Heart left ventricle (tissue), 13 donors: ENCODE data around the gene CD28.

Experiments used
- CTCF ChIP-seq, 12 donors: fragments of 200-600 bp; sonication (generic) in 4 of 12; IDR thresholded peaks; one replicate each; pipeline versions ENCODE4 v1.5.0 to v1.8.0; 2018 to 2022; ENCODE audit warnings: antibody characterized with exemption in 12 of 12, mild to moderate bottlenecking in 5 of 12
- POLR2A ChIP-seq, 2 donors: fragments of 450-650 bp; IDR thresholded peaks; one replicate each; pipeline ENCODE4 v1.6.1; 2017; ENCODE audit warnings: antibody characterized with exemption in 2 of 2, mild to moderate bottlenecking in 2 of 2, moderate library complexity in 2 of 2
- donor health status: ischemic (EF 13 %, LVEDD 7.1; RV severe dilation, severe dysfunction).
- donor health status: DM: no; HTN: yes; CAD: no.
- donor health status: DM: no; HTN: no; CAD: no.
- donor health status: ischemic (EF 25% LVEDD 6.9; RV normal size, moderate dysfunction).
- donor health status: ischemic (EF 25% LVEDD 5.7; RV mildly dilated, moderate dysfunction).
- donor health status: ischemic (EF 35%, LVEDD 5.7; RV mildly dilated, moderate dysfunction).
- donor health status: nonischemic (EF 11% LVEDD 7.7; RV severe dilation, severe dysfunction).
- donor health status: DM: yes; HTN: yes; CAD: no.
- donor health status: PGD.
- donor health status: ischemic (EF 29% LVEDD 5.4; RV normal size, mild dysfunction).
- donor health status: nonischemic (EF 23%, LVEDD 6.1; RV moderate dilation, normal function).

- TF ChIP-seq CTCF (IDR thresholded peaks at IDR 0.05) (no peak), POLR2A (IDR thresholded peaks at IDR 0.05) (no peak)
Observed at GRCh38 chr2:203705178-203705577, 1.3 kb upstream of the CD28 start.
